ENCODE data around the gene ARHGAP36. TPM values are rescaled to one million over a fixed set of nuclear protein-coding genes. Genes with fewer than 3 reads are reported as not detected.

Gene ARHGAP36
- total and polyA plus RNA-seq, 2 donors (not counting 3 experiments of a cell fraction or from before 2014, with no cell fraction given), result not detected

DNA sequence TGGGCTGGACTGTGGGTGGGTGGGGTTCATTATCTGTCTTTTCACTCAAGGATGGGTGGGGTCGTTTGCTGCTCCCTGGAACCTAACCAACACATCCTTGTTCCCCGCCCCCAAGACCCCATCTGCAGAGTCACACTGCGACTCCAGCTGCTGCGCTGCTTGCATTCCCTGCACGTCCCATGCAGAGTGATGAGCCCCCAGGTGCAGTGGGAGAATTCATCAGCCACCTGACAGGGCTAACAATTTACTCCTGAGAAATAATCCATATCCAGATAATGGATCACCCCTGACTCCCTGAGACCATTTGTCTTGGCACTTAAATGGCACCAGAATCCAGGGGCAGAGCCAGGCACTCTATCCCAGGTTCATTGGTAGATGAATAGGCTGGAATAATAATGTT is 12.4 kb upstream of the ARHGAP36 start:
- intact Hi-C loops (cut with micrococcal nuclease), result no loop called here
- BruUV-seq (replicated peaks), result no TSS peak
- Histone ChIP-seq H3K9ac (replicated peaks; ENCODE audit: extremely low read depth, insufficient read depth, low read length) (no peak overlapping the region), H4K20me1 (replicated peaks; ENCODE audit: control insufficient read depth, extremely low read depth, insufficient read depth, low read length) (no peaks in the 10 kb centered on the region), H3K9me1 (replicated peaks; ENCODE audit: control insufficient read depth, extremely low read depth, insufficient read depth, low read length) (no peaks in the 10 kb centered on the region), H2AFZ (ENCODE audit: low read depth, low read length) (no peak overlapping the region), H3K27me3 (ENCODE audit: control insufficient read depth in 2 of 2, insufficient read depth in 2 of 2, low read length in 2 of 2) (no peaks in the 10 kb centered on the region), H3K4me2 (ENCODE audit: insufficient read depth, low read length) (no peak overlapping the region), H3K79me2 (ENCODE audit: control insufficient read depth, insufficient read depth, low read length) (no peaks in the 10 kb centered on the region), H3K4me1 (ENCODE audit: control insufficient read depth, extremely low read depth, insufficient read depth, low read length) (no peaks in the 10 kb centered on the region), H3K9me3 (replicated peaks; ENCODE audit: control insufficient read depth, insufficient read depth, low read length) (no peaks in the 10 kb centered on the region), H3K4me3 (replicated peaks in 1 of 3; ENCODE audit: insufficient read depth in 1 of 3, low read depth in 1 of 3, low read length in 3 of 3) (no peak overlapping the region), H3K27ac (ENCODE audit: insufficient read depth, low read depth, low read length) (no peak overlapping the region), H3K36me3 (ENCODE audit: control insufficient read depth in 2 of 2, extremely low read depth in 1 of 2, insufficient read depth in 2 of 2, low read length in 2 of 2) (no peaks in the 10 kb centered on the region)
- no peak for TF ChIP-seq POLR2A (IDR thresholded peaks at IDR 0.05; ENCODE audit: low read depth, low read length)
- no peak for TF ChIP-seq JUN (IDR thresholded peaks at IDR 0.05; ENCODE audit: borderline replicate concordance, insufficient read depth, insufficient read length, low read depth)
- no peak for TF ChIP-seq GATA2 (IDR thresholded peaks at IDR 0.05; ENCODE audit: insufficient read depth, insufficient read length, low read depth, low read length)
- TF ChIP-seq FOS (IDR thresholded peaks at IDR 0.05; ENCODE audit: borderline replicate concordance, insufficient read depth, low read length), result no peak
- TF ChIP-seq, protein P1, sequence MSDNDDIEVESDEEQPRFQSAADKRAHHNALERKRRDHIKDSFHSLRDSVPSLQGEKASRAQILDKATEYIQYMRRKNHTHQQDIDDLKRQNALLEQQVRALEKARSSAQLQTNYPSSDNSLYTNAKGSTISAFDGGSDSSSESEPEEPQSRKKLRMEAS (IDR thresholded peaks at IDR 0.05; ENCODE audit: insufficient read depth, insufficient read length), result no peak
- no peak for TF ChIP-seq EZH2 (IDR thresholded peaks at IDR 0.05; ENCODE audit: borderline replicate concordance, low read depth, low read length, severe bottlenecking)
- TF ChIP-seq MYC (IDR thresholded peaks at IDR 0.05; ENCODE audit: low read depth, low read length), result no peak
- TF ChIP-seq POLR2AphosphoS5 (IDR thresholded peaks at IDR 0.05; ENCODE audit: insufficient read depth, low read depth, low read length), result no peak
- ChIA-PET CTCF (no interaction called here), POLR2A (no interaction called here)
- FAIRE-seq (no peak), DNase-seq (ENCODE audit: low read depth, low spot score) (no peak)
- dilution Hi-C loops (cut with MboI; ENCODE audit: extremely low pct_ligation_motif_present, low sequenced_read_pairs), result no loop called here

DNA sequence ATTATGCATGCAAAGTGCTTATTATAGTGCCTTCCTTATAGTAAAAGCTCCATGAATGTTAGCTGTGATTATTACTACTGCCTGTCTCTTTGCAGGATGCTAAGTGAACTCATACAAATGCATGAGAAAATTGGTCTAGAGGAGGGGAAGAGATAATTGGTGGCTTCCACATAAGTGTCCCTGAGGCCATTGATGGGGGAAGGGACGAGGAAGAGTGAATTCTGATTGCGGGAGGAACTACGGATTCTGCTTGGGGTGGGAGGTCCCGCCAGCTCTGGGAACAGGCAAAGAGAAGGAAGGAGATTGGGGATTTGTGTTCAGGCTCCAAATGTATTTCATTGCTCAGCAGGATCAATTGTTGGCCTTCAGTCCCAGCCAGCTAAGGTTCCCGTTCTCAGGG is 11.6 kb upstream of the ARHGAP36 start:
- no peak overlapping the region for H2AFZ ChIP-seq (ENCODE audit: low read depth, low read length)
- FAIRE-seq, result no peak
- ChIA-PET CTCF (no interaction called here), POLR2A (no interaction called here)
- DNase-seq (ENCODE audit: low read depth, low spot score), result no peak
- no peaks in the 10 kb centered on the region for H3K9me1 ChIP-seq (replicated peaks; ENCODE audit: control insufficient read depth, extremely low read depth, insufficient read depth, low read length)
- H3K27me3 ChIP-seq (ENCODE audit: control insufficient read depth in 2 of 2, insufficient read depth in 2 of 2, low read length in 2 of 2), result no peaks in the 10 kb centered on the region
- H3K4me3 ChIP-seq (replicated peaks in 1 of 3; ENCODE audit: insufficient read depth in 1 of 3, low read depth in 1 of 3, low read length in 3 of 3), result no peak overlapping the region
- dilution Hi-C loops (cut with MboI; ENCODE audit: extremely low pct_ligation_motif_present, low sequenced_read_pairs) (no loop called here), intact Hi-C loops (cut with micrococcal nuclease) (no loop called here)
- no peak for TF ChIP-seq JUN (IDR thresholded peaks at IDR 0.05; ENCODE audit: borderline replicate concordance, insufficient read depth, insufficient read length, low read depth)
- TF ChIP-seq, protein P2, sequence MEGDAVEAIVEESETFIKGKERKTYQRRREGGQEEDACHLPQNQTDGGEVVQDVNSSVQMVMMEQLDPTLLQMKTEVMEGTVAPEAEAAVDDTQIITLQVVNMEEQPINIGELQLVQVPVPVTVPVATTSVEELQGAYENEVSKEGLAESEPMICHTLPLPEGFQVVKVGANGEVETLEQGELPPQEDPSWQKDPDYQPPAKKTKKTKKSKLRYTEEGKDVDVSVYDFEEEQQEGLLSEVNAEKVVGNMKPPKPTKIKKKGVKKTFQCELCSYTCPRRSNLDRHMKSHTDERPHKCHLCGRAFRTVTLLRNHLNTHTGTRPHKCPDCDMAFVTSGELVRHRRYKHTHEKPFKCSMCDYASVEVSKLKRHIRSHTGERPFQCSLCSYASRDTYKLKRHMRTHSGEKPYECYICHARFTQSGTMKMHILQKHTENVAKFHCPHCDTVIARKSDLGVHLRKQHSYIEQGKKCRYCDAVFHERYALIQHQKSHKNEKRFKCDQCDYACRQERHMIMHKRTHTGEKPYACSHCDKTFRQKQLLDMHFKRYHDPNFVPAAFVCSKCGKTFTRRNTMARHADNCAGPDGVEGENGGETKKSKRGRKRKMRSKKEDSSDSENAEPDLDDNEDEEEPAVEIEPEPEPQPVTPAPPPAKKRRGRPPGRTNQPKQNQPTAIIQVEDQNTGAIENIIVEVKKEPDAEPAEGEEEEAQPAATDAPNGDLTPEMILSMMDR (IDR thresholded peaks at IDR 0.05; ENCODE audit: extremely low read depth in 1 of 2, insufficient read depth in 1 of 2, low read depth in 1 of 2, low read length in 2 of 2), result no peak
- TF ChIP-seq POLR2A (IDR thresholded peaks at IDR 0.05; ENCODE audit: low read depth, low read length), result no peak
- TF ChIP-seq MYC (IDR thresholded peaks at IDR 0.05; ENCODE audit: low read depth, low read length), result no peak
- TF ChIP-seq FOS (IDR thresholded peaks at IDR 0.05; ENCODE audit: borderline replicate concordance, insufficient read depth, low read length), result no peak
- H3K36me3 ChIP-seq (ENCODE audit: control insufficient read depth in 2 of 2, extremely low read depth in 1 of 2, insufficient read depth in 2 of 2, low read length in 2 of 2), result no peaks in the 10 kb centered on the region
- H3K9me3 ChIP-seq (replicated peaks; ENCODE audit: control insufficient read depth, insufficient read depth, low read length), result no peaks in the 10 kb centered on the region
- no peak overlapping the region for H3K9ac ChIP-seq (replicated peaks; ENCODE audit: extremely low read depth, insufficient read depth, low read length)
- H3K27ac ChIP-seq (ENCODE audit: insufficient read depth, low read depth, low read length), result no peak overlapping the region
- H3K79me2 ChIP-seq (ENCODE audit: control insufficient read depth, insufficient read depth, low read length), result no peaks in the 10 kb centered on the region
- no peaks in the 10 kb centered on the region for H3K4me1 ChIP-seq (ENCODE audit: control insufficient read depth, extremely low read depth, insufficient read depth, low read length)
- no peak overlapping the region for H3K4me2 ChIP-seq (ENCODE audit: insufficient read depth, low read length)
- BruUV-seq (replicated peaks), result no TSS peak
- no peaks in the 10 kb centered on the region for H4K20me1 ChIP-seq (replicated peaks; ENCODE audit: control insufficient read depth, extremely low read depth, insufficient read depth, low read length)

All from endothelial cell of umbilical vein (primary cell).